Gastrocnemius medialis (tissue), 4 donors: ENCODE measurements around the gene SPEM1.

Source experiments
- CTCF ChIP-seq, 5 experiments: fragments of 450-650 bp in 3 of 5; fragments of 200-600 bp in 2 of 5; sonication (generic) in 2 of 5; IDR thresholded peaks in 4 of 5; conservative IDR thresholded peaks in 1 of 5; 1 replicate in 4 of 5; 2 replicates in 1 of 5; pipeline ENCODE4 v1.5.1; 2016 to 2019; ENCODE audit warnings: antibody characterized with exemption in 5 of 5, mild to moderate bottlenecking in 3 of 5, moderate library complexity in 3 of 5
- POLR2A ChIP-seq, 2 donors: fragments of 450-650 bp; IDR thresholded peaks; one replicate each; pipeline ENCODE4 v1.6.1; 2017; ENCODE audit warnings: antibody characterized with exemption in 2 of 2, mild to moderate bottlenecking in 2 of 2, moderate library complexity in 2 of 2

GRCh38 chr17:7440834-7441195, 20.7 kb downstream of the SPEM1 start:
- TF ChIP-seq CTCF (IDR thresholded peaks at IDR 0.05 in 4 of 5, conservative IDR thresholded peaks at IDR 0.05 in 1 of 5) (no peak), POLR2A (IDR thresholded peaks at IDR 0.05) (peak in 1 of 2 donors; percentile 31)
